Measurements from ENCODE around the gene MYL4. TPM values are rescaled to one million over a fixed set of nuclear protein-coding genes. Genes with fewer than 3 reads are reported as not detected.

Gene MYL4
- total and polyA plus RNA-seq, 12 donors = 0.36 to 4.9 (median 0.98) TPM; not detected in 6

- WGBS, 4 donors = 65 to 79% (median 71%) methylated on average over 4 to 6 of the region's 6 CpGs
- intact Hi-C loops (cut with DNase I) = no loop called here
- H3K36me3 ChIP-seq (replicated peaks in 1 of 2) = no peaks in the 10 kb centered on the region
- no peak overlapping the region for H3K4me3 ChIP-seq
- H3K9me3 ChIP-seq (replicated peaks in 1 of 3) = no peaks in the 10 kb centered on the region
- no peak for TF ChIP-seq CTCF (IDR thresholded peaks at IDR 0.05)
- no peak for TF ChIP-seq POLR2A (IDR thresholded peaks at IDR 0.05)
- no peak for DNase-seq
- no peaks in the 10 kb centered on the region for H3K27me3 ChIP-seq
- H3K27ac ChIP-seq = no peak overlapping the region
- no peaks in the 10 kb centered on the region for H3K4me1 ChIP-seq (replicated peaks in 1 of 2)
Measured at GRCh38 chr17:47218896-47219430, 9.8 kb downstream of the MYL4 start.

GRCh38 chr17:47219621-47220475 lies 10.7 kb downstream of the MYL4 start:
- H3K27ac ChIP-seq = no peak overlapping the region
- no peaks in the 10 kb centered on the region for H3K9me3 ChIP-seq (replicated peaks in 1 of 3)
- peaks cover 2 to 5% of the 10 kb centered on the region in 2 donors for H3K4me1 ChIP-seq (replicated peaks in 1 of 2)
- TF ChIP-seq CTCF (IDR thresholded peaks at IDR 0.05) (no peak), POLR2A (IDR thresholded peaks at IDR 0.05) (no peak)
- no peaks in the 10 kb centered on the region for H3K27me3 ChIP-seq
- H3K4me3 ChIP-seq = no peak overlapping the region
- 86 to 91% (median 87%) methylated on average over 20 to 21 of the region's 21 CpGs for WGBS, 4 donors
- no peak for DNase-seq
- intact Hi-C loops (cut with DNase I) = no loop called here
- H3K36me3 ChIP-seq (replicated peaks in 1 of 2) = no peaks in the 10 kb centered on the region

- no peaks in the 10 kb centered on the region for H3K36me3 ChIP-seq (replicated peaks in 1 of 2)
- TF ChIP-seq CTCF (IDR thresholded peaks at IDR 0.05) = no peak
- no peak for TF ChIP-seq POLR2A (IDR thresholded peaks at IDR 0.05)
- intact Hi-C loops (cut with DNase I) = no loop called here
- H3K9me3 ChIP-seq (replicated peaks in 1 of 3) = no peaks in the 10 kb centered on the region
- 72 to 84% (median 78%) methylated on average over 7 of the region's 7 CpGs for WGBS, 4 donors
- DNase-seq = no peak
- H3K27ac ChIP-seq = no peak overlapping the region
- H3K27me3 ChIP-seq = no peaks in the 10 kb centered on the region
- peaks cover 6 to 12% of the 10 kb centered on the region in 2 donors for H3K4me1 ChIP-seq (replicated peaks in 1 of 2)
- H3K4me3 ChIP-seq = no peak overlapping the region
Measured at GRCh38 chr17:47220531-47220999, 11.4 kb downstream of the MYL4 start.

GRCh38 chr17:47221154-47221553 lies 12.0 kb downstream of the MYL4 start:
- Histone ChIP-seq H3K4me1 (replicated peaks in 1 of 2) (peaks cover 6 to 18% of the 10 kb centered on the region in 2 donors), H3K9me3 (replicated peaks in 1 of 3) (no peaks in the 10 kb centered on the region), H3K4me3 (no peak overlapping the region)

More at GRCh38 chr17:47221154-47221553, 12.0 kb downstream of the MYL4 start:
- Histone ChIP-seq H3K27me3 (no peaks in the 10 kb centered on the region), H3K27ac (no peak overlapping the region), H3K36me3 (replicated peaks in 1 of 2) (no peaks in the 10 kb centered on the region)
- TF ChIP-seq CTCF (IDR thresholded peaks at IDR 0.05) = no peak
- TF ChIP-seq POLR2A (IDR thresholded peaks at IDR 0.05) = no peak
- no peak for DNase-seq
- intact Hi-C loops (cut with DNase I) = no loop called here
- 78 to 90% (median 87%) methylated on average over 6 of the region's 6 CpGs for WGBS, 4 donors
